Small intestine (tissue), 7 donors: ENCODE data around the gene NAV3. TPM values are rescaled to one million over a fixed set of nuclear protein-coding genes. Genes with fewer than 3 reads are reported as not detected.

Experiments
- DNase-seq, 2 donors: peaks; one replicate each; pipeline versions ENCODE4 v3.0.0 to v3.0.0-alpha.2; 2013
- FAIRE-seq: peaks from 2 replicates; lab custom pipeline; 2012; peaks lifted over from hg19 to GRCh38; lab: Jason Lieb, UNC
- H3K27ac ChIP-seq, 3 donors: one replicate each; pipeline ENCODE4 v1.5.1; 2013; ENCODE audit warnings: low read length in 2 of 3, mild to moderate bottlenecking in 2 of 3, control low read depth in 1 of 3, inconsistent platforms in 1 of 3, low read depth in 1 of 3, moderate library complexity in 1 of 3
- H3K27me3 ChIP-seq, 3 donors: one replicate each; pipeline ENCODE4 v1.6.1; 2013; ENCODE audit warnings: low read length in 3 of 3, inconsistent platforms in 1 of 3; ENCODE audit not compliant: control insufficient read depth in 3 of 3, insufficient read depth in 3 of 3
- H3K36me3 ChIP-seq, 3 donors: one replicate each; pipeline ENCODE4 v1.6.1; 2013; ENCODE audit warnings: low read length in 3 of 3, inconsistent platforms in 1 of 3, low read depth in 1 of 3, mild to moderate bottlenecking in 1 of 3, moderate library complexity in 1 of 3; ENCODE audit not compliant: control insufficient read depth in 3 of 3, insufficient read depth in 2 of 3
- H3K4me1 ChIP-seq, 3 donors: one replicate each; pipeline ENCODE4 v1.6.1; 2013; ENCODE audit warnings: low read length in 2 of 3, inconsistent platforms in 1 of 3, low read depth in 1 of 3, mild to moderate bottlenecking in 1 of 3, moderate library complexity in 1 of 3; ENCODE audit not compliant: control insufficient read depth in 3 of 3, insufficient read depth in 2 of 3
- H3K4me3 ChIP-seq, 3 donors: one replicate each; pipeline ENCODE4 v1.5.1; 2013; ENCODE audit warnings: low read length in 3 of 3, control low read depth in 1 of 3, inconsistent platforms in 1 of 3, low read depth in 1 of 3, mild to moderate bottlenecking in 1 of 3, moderate library complexity in 1 of 3
- H3K9me3 ChIP-seq, 2 donors: one replicate each; pipeline ENCODE4 v1.6.1; 2013; ENCODE audit warnings: low read depth in 1 of 2, low read length in 1 of 2; ENCODE audit not compliant: control insufficient read depth in 2 of 2, insufficient read depth in 1 of 2
- WGBS, 3 donors: extraction: QIAGEN DNeasy Blood & Tissue Kit; methylation state at CpG; one replicate each; pipeline ENCODE4 v1.1.7; 2013; 5-methylcytosine and 5-hydroxymethylcytosine counted together
- polyA plus RNA-seq, 4 donors: library from polyadenylated mRNA; stranded (reverse) in 3 of 4; unstranded in 1 of 4; fragments of 200-250 nt in 3 of 4; fragments of 120-200 nt in 1 of 4; gene quantifications; one replicate each; pipeline versions ENCODE4 v1.2.1 to v1.2.3, GENCODE V29; 2013
- donor health status: healthy with polysubstance abuse.
- donor health status: control.
- donor health status: control.
- donor health status: Bipolar disorder and iron deficiency.
- donor health status: healthy.

Gene NAV3
- polyA plus RNA-seq, 4 donors = 0.36 to 1.9 TPM; not detected in 2

DNA sequence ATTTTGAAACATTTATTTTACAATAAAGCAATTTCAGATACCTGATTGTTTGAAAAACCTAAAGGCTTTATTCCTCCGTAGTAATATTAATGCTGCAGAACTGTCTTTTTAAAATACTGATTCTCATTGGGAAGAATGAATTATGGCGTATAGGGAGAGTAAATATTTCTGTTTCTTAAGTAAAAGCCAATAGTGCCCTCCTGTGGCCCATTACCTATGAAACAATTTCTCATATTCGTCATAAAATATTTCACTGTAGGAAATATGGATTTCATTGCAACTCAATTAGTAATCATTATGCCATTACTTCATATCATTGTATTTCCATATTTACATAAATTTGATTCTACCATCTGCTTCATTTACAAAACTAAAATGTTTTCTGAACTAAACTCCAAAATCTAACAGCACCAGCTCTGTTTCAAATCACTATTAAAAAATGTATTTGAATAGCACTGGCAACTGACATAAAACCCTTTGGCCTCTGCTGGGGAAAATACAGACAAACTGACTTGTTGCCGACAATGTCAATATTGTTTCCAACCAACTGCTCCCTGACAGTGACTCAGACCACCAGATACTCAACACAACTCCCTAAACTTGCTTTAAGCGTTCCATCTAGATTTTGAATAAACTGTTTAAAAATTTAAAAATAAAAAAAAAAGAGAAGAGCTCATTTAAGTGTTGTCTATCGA, 290.3 kb downstream of the NAV3 start:
- Histone ChIP-seq H3K27ac (no peak overlapping the region), H3K9me3 (no peaks in the 10 kb centered on the region), H3K36me3 (peaks cover 0 to 2% (median 0%) of the 10 kb centered on the region in 3 donors), H3K4me3 (no peak overlapping the region), H3K4me1 (no peaks in the 10 kb centered on the region), H3K27me3 (no peaks in the 10 kb centered on the region)
- FAIRE-seq = no peak
- DNase-seq = peak in 1 of 2 donors; percentile 11
- 55 to 68% (median 65%) methylated on average over 6 of the region's 6 CpGs for WGBS, 3 donors

DNA sequence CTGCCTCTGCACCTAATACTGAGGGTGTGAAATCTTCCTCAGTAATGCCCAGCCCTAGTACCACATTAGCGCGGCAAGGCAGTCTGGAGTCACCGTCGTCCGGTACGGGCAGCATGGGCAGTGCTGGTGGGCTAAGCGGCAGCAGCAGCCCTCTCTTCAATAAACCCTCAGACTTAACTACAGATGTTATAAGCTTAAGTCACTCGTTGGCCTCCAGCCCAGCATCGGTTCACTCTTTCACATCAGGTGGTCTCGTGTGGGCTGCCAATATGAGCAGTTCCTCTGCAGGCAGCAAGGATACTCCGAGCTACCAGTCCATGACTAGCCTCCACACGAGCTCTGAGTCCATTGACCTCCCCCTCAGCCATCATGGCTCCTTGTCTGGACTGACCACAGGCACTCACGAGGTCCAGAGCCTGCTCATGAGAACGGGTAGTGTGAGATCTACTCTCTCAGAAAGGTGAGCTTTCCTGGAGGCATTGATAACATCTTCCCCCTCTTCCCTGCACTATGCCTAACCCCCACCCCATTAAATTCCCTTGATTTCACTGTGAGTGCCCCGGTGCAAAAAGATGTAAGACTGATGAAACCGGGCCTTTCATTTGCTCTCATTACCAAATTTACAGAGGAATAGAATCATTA, 291.4 kb downstream of the NAV3 start:
- Histone ChIP-seq H3K36me3 (peaks cover 0 to 2% (median 0%) of the 10 kb centered on the region in 3 donors), H3K4me3 (no peak overlapping the region), H3K27me3 (no peaks in the 10 kb centered on the region), H3K9me3 (no peaks in the 10 kb centered on the region), H3K27ac (no peak overlapping the region), H3K4me1 (no peaks in the 10 kb centered on the region)
- DNase-seq = no peak
- no peak for FAIRE-seq
- 80 to 87% (median 81%) methylated on average over 16 of the region's 16 CpGs for WGBS, 3 donors

DNA sequence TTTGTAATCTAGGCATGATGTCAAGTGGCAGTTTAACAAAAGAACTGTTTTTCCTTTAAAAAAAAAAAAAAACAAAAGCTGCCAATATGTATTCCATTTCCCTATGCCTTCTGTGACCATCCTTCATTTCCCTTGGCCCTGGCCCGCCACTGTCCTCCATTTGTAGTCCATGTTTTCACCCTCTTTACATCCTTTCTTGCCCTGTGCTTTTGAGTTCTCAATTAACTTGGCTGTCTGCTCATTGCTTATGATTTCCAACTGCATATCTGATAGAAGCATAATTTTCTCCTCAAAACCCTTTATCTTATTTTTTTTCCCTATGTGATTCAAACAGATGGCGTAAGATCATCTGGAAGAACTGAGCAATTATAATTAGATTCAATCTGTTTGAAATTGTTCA, 297.5 kb downstream of the NAV3 start:
- Histone ChIP-seq H3K4me1 (no peaks in the 10 kb centered on the region), H3K36me3 (no peaks in the 10 kb centered on the region), H3K4me3 (no peak overlapping the region), H3K27ac (no peak overlapping the region), H3K9me3 (no peaks in the 10 kb centered on the region), H3K27me3 (no peaks in the 10 kb centered on the region)
- WGBS, 3 donors = 53 to 67% (median 55%) methylated on average over 2 of the region's 2 CpGs
- FAIRE-seq (no peak), DNase-seq (no peak)

DNA sequence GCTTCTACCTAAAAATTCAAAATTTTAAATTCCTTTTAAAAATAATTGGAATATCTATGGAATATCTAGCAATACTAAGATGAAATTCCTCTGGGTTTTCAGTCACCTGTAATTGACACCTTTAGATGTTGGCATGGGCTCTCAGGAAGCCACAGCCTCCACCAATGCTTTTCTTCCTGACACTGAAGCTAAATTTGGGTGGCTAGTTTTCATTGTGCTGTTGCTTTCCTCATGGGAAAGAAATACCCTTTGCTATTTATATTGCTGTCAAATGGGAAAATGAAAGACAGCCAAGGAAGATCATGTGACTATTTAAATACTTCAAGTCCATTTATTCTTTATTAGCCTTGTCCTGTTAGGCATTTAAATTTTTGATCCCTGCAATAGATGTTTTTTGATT, 313.0 kb downstream of the NAV3 start:
- no peak for DNase-seq
- Histone ChIP-seq H3K36me3 (no peaks in the 10 kb centered on the region), H3K27me3 (no peaks in the 10 kb centered on the region), H3K4me3 (no peak overlapping the region), H3K9me3 (no peaks in the 10 kb centered on the region), H3K27ac (no peak overlapping the region), H3K4me1 (no peaks in the 10 kb centered on the region)
- FAIRE-seq = no peak

DNA sequence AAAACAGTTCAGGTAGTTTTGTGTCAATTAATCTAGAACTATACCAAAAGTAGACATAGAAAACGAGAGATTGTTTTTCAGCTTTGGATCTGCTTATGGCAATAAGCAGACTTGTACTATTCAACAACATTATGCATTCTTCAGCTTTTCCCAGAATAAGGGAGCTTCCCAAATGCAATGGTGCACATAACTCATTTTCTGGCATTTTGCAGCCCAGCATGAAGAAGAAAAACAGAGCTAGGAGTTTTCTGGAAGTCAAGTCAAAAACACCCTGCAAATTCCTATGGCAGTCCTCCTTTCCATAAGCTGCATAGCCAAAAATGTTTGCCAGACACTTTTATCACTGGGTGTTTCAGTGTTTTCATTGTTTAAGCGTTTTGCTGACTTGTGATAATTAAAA, 314.7 kb downstream of the NAV3 start:
- 30 to 52% (median 48%) methylated on average over 2 of the region's 2 CpGs for WGBS, 3 donors
- Histone ChIP-seq H3K27ac (no peak overlapping the region), H3K36me3 (no peaks in the 10 kb centered on the region), H3K27me3 (no peaks in the 10 kb centered on the region), H3K4me3 (no peak overlapping the region), H3K9me3 (no peaks in the 10 kb centered on the region), H3K4me1 (no peaks in the 10 kb centered on the region)
- DNase-seq (no peak), FAIRE-seq (no peak)

DNA sequence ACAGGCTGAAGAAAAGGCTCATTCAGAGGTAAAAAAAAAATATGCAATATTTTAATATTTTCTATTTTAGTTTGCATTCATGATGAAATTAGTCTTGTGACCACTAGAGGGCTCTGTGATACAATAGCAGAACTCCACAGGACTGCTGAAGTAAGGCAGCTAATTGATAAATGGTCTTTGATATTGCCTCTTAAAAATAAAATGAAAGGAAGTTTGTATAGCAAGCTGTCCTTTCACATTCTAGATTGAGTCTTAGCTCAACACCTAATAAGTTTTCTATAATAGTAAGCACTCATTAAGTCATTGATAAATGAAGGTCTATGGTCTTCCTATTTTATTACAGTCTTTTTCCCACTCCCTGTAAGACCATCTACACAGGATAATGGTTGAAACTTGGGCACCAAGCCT, 315.7 kb downstream of the NAV3 start:
- H3K27me3 ChIP-seq = no peaks in the 10 kb centered on the region
- no peak for FAIRE-seq
- peak; percentile 10 to 15 for DNase-seq

DNA sequence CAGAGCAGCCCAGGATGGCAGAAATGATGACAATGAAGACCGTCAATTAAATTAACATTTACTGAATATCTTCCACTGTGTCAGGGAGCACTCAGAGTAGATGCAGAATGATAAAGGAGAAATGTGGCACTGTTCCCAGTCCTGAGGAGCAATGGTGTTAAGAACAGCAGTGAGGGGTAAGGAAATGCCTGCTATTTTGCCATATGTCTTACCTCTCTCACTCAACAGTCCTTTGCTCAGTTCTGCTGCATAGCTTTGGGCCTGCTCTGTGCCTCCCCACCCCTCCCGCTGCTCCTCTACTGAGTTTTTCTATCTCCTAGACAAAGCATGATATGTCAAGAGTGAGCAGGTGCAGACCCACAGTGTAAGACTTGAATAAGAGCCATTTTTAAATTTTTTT, 318.8 kb downstream of the NAV3 start:
- Histone ChIP-seq H3K4me1 (no peaks in the 10 kb centered on the region), H3K4me3 (no peak overlapping the region), H3K9me3 (no peaks in the 10 kb centered on the region), H3K27ac (no peak overlapping the region), H3K36me3 (no peaks in the 10 kb centered on the region), H3K27me3 (no peaks in the 10 kb centered on the region)
- 68 to 75% (median 70%) methylated on average over 2 of the region's 2 CpGs for WGBS, 3 donors
- no peak for FAIRE-seq
- no peak for DNase-seq

More for the DNA sequence above, 315.7 kb downstream of the NAV3 start:
- Histone ChIP-seq H3K4me1 (no peaks in the 10 kb centered on the region), H3K4me3 (no peak overlapping the region), H3K9me3 (no peaks in the 10 kb centered on the region), H3K36me3 (no peaks in the 10 kb centered on the region), H3K27ac (no peak overlapping the region)

DNA sequence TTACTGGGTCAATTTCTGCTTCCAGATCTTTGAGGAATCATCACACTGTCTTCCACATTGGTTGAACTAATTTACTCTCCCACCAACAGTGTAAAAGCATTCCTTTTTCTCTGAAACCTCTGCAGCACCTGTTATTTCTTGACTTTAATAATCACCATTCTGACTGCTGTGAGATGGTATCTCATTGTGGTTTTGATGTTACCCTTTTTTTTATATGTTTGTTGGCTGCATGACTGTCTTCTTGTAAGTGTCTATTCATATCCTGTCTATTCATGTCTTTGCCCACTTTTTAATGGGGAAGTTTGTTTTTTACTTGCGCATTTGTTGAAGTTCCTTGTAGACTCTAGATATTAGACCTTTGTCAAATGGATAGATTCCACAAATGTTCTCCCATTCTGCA, 324.9 kb downstream of the NAV3 start:
- WGBS, 3 donors = 93 to 97% (median 94%) methylated on average over 1 of the region's 1 CpG
- no peaks in the 10 kb centered on the region for H3K36me3 ChIP-seq
- no peak for DNase-seq
- no peaks in the 10 kb centered on the region for H3K27me3 ChIP-seq
- no peak overlapping the region for H3K27ac ChIP-seq
- H3K4me3 ChIP-seq = no peak overlapping the region
- FAIRE-seq = no peak
- H3K4me1 ChIP-seq = no peaks in the 10 kb centered on the region
- H3K9me3 ChIP-seq = no peaks in the 10 kb centered on the region

DNA sequence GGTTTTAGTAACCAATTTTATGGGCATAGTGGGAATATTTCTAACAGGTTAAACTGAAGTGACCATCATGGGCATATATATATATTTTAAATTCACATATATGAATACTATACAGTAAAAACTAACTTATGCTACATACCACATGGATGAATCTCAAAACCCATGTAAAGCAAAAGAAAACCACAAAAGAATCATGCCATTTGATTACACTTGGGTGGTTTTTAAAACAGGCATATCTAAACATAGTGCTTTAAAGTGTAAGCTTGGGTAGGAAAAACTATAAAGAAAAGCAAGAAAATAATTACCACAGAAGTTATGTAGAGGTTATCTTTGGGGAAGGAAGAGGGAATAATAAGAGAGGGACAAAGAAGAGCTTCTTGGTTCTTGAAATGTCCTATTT, 326.1 kb downstream of the NAV3 start:
- DNase-seq (no peak), FAIRE-seq (no peak)
- H3K27ac ChIP-seq = no peak overlapping the region
- no peaks in the 10 kb centered on the region for H3K36me3 ChIP-seq
- no peaks in the 10 kb centered on the region for H3K4me1 ChIP-seq
- H3K9me3 ChIP-seq = no peaks in the 10 kb centered on the region
- H3K27me3 ChIP-seq = no peaks in the 10 kb centered on the region
- H3K4me3 ChIP-seq = no peak overlapping the region
